ENCODE data around the gene FLAD1. TPM values are rescaled to one million over a fixed set of nuclear protein-coding genes. Genes with fewer than 3 reads are reported as not detected.
A peak's percentile ranks its signal among the peaks of the same experiment; 100 is the strongest.
"Not testable (repeated sequence)": the region's sequence is repeated elsewhere in the genome, so short reads cannot be mapped to it uniquely, and the experiment has no call there.

FLAD1 gene
- total and polyA plus RNA-seq, 9 donors: 16.7 to 21.9 (median 20.3) TPM

- Histone ChIP-seq H3K9me3 (replicated peaks; ENCODE audit: control insufficient read depth, low read depth, low read length) (no peaks in the 10 kb centered on the region), H3K4me3 (ENCODE audit: low read length) (no peak overlapping the region), H3K36me3 (ENCODE audit: control insufficient read depth, insufficient read depth, low read length) (peaks cover 39% of the 10 kb centered on the region), H3K4me1 (ENCODE audit: control insufficient read depth, insufficient read depth, low read length) (no peaks in the 10 kb centered on the region), H3K27me3 (ENCODE audit: control insufficient read depth, insufficient read depth, low read length) (no peaks in the 10 kb centered on the region), H3K27ac (ENCODE audit: low read length) (no peak overlapping the region)
- no CpG with 5 or more reads among the region's 3 CpGs for WGBS (ENCODE audit: insufficient coverage)
- no peak for DNase-seq
These were observed 6.2 kb downstream of the FLAD1 start for GRCh38 chr1:154989195-154989860.

- WGBS (ENCODE audit: insufficient coverage): 90% methylated on average over 1 of the region's 8 CpGs
- Histone ChIP-seq H3K27ac (ENCODE audit: low read length) (no peak overlapping the region), H3K36me3 (ENCODE audit: control insufficient read depth, insufficient read depth, low read length) (peaks cover 39% of the 10 kb centered on the region), H3K4me1 (ENCODE audit: control insufficient read depth, insufficient read depth, low read length) (no peaks in the 10 kb centered on the region), H3K4me3 (ENCODE audit: low read length) (no peak overlapping the region), H3K9me3 (replicated peaks; ENCODE audit: control insufficient read depth, low read depth, low read length) (no peaks in the 10 kb centered on the region), H3K27me3 (ENCODE audit: control insufficient read depth, insufficient read depth, low read length) (no peaks in the 10 kb centered on the region)
- DNase-seq: no peak
These were observed 7.1 kb downstream of the FLAD1 start for GRCh38 chr1:154990276-154990675.

- H3K9me3 ChIP-seq (replicated peaks; ENCODE audit: control insufficient read depth, low read depth, low read length): no peaks in the 10 kb centered on the region
- H3K36me3 ChIP-seq (ENCODE audit: control insufficient read depth, insufficient read depth, low read length): peaks cover 30% of the 10 kb centered on the region
- H3K27me3 ChIP-seq (ENCODE audit: control insufficient read depth, insufficient read depth, low read length): no peaks in the 10 kb centered on the region
- no peak overlapping the region for H3K4me3 ChIP-seq (ENCODE audit: low read length)
- 40% methylated on average over 1 of the region's 14 CpGs for WGBS (ENCODE audit: insufficient coverage)
- H3K4me1 ChIP-seq (ENCODE audit: control insufficient read depth, insufficient read depth, low read length): no peaks in the 10 kb centered on the region
- DNase-seq: no peak
- no peak overlapping the region for H3K27ac ChIP-seq (ENCODE audit: low read length)
These were observed 9.8 kb downstream of the FLAD1 start for GRCh38 chr1:154992721-154993571.

- DNase-seq: no peak
- peaks cover under 1% of the 10 kb centered on the region for H3K4me1 ChIP-seq (ENCODE audit: control insufficient read depth, insufficient read depth, low read length)
- no peaks in the 10 kb centered on the region for H3K27me3 ChIP-seq (ENCODE audit: control insufficient read depth, insufficient read depth, low read length)
- no peak within 1 kb of the TSS for H3K4me3 ChIP-seq (ENCODE audit: low read length)
- no peaks in the 10 kb centered on the region for H3K9me3 ChIP-seq (replicated peaks; ENCODE audit: control insufficient read depth, low read depth, low read length)
- WGBS (ENCODE audit: insufficient coverage): no CpG with 5 or more reads among the region's 8 CpGs
- no peak within 1 kb of the TSS for H3K27ac ChIP-seq (ENCODE audit: low read length)
- H3K36me3 ChIP-seq (ENCODE audit: control insufficient read depth, insufficient read depth, low read length): peaks cover 23% of the 10 kb centered on the region
These were observed 10.6 kb downstream of the FLAD1 start, which contains the start of gene LENEP for GRCh38 chr1:154993572-154994268. Gene LENEP, plus strand, starts transcription at chr1:154993586. Its CDS starts 22 bp downstream, at chr1:154993608.

- Histone ChIP-seq H3K27ac (ENCODE audit: low read length) (no peak overlapping the region), H3K4me1 (ENCODE audit: control insufficient read depth, insufficient read depth, low read length) (peaks cover 6% of the 10 kb centered on the region), H3K27me3 (ENCODE audit: control insufficient read depth, insufficient read depth, low read length) (no peaks in the 10 kb centered on the region), H3K4me3 (ENCODE audit: low read length) (no peak overlapping the region), H3K9me3 (replicated peaks; ENCODE audit: control insufficient read depth, low read depth, low read length) (no peaks in the 10 kb centered on the region), H3K36me3 (ENCODE audit: control insufficient read depth, insufficient read depth, low read length) (peaks cover 18% of the 10 kb centered on the region)
- no peak for DNase-seq
- 67% methylated on average over 1 of the region's 1 CpG for WGBS (ENCODE audit: insufficient coverage)
These were observed 11.1 kb downstream of the FLAD1 start for GRCh38 chr1:154994269-154994587.

- peaks cover 14% of the 10 kb centered on the region for H3K36me3 ChIP-seq (ENCODE audit: control insufficient read depth, insufficient read depth, low read length)
- no peak overlapping the region for H3K4me3 ChIP-seq (ENCODE audit: low read length)
- H3K4me1 ChIP-seq (ENCODE audit: control insufficient read depth, insufficient read depth, low read length): peaks cover 8% of the 10 kb centered on the region
- no peak overlapping the region for H3K27ac ChIP-seq (ENCODE audit: low read length)
- DNase-seq: no peak
- no peaks in the 10 kb centered on the region for H3K9me3 ChIP-seq (replicated peaks; ENCODE audit: control insufficient read depth, low read depth, low read length)
- 60% methylated on average over 3 of the region's 3 CpGs for WGBS (ENCODE audit: insufficient coverage)
- H3K27me3 ChIP-seq (ENCODE audit: control insufficient read depth, insufficient read depth, low read length): no peaks in the 10 kb centered on the region
These were observed 11.4 kb downstream of the FLAD1 start for GRCh38 chr1:154994591-154994990.

GRCh38 chr1:154995301-154995983 lies 12.3 kb downstream of the FLAD1 start:
- not testable (repeated sequence) for H3K27me3 ChIP-seq (ENCODE audit: control insufficient read depth, insufficient read depth, low read length); H3K27ac ChIP-seq (ENCODE audit: low read length); H3K4me3 ChIP-seq (ENCODE audit: low read length); H3K36me3 ChIP-seq (ENCODE audit: control insufficient read depth, insufficient read depth, low read length); H3K9me3 ChIP-seq (replicated peaks; ENCODE audit: control insufficient read depth, low read depth, low read length)
- no CpG with 5 or more reads among the region's 13 CpGs for WGBS (ENCODE audit: insufficient coverage)
- peaks cover 17% of the 10 kb centered on the region for H3K4me1 ChIP-seq (ENCODE audit: control insufficient read depth, insufficient read depth, low read length)
- DNase-seq: peak; percentile 76

GRCh38 chr1:154996966-154997701 lies 14.0 kb downstream of the FLAD1 start:
- peaks cover 27% of the 10 kb centered on the region for H3K4me1 ChIP-seq (ENCODE audit: control insufficient read depth, insufficient read depth, low read length)
- 89% methylated on average over 10 of the region's 15 CpGs for WGBS (ENCODE audit: insufficient coverage)
- no peak overlapping the region for H3K4me3 ChIP-seq (ENCODE audit: low read length)
- no peak overlapping the region for H3K27ac ChIP-seq (ENCODE audit: low read length)
- DNase-seq: no peak
- no peaks in the 10 kb centered on the region for H3K9me3 ChIP-seq (replicated peaks; ENCODE audit: control insufficient read depth, low read depth, low read length)
- H3K36me3 ChIP-seq (ENCODE audit: control insufficient read depth, insufficient read depth, low read length): no peaks in the 10 kb centered on the region
- no peaks in the 10 kb centered on the region for H3K27me3 ChIP-seq (ENCODE audit: control insufficient read depth, insufficient read depth, low read length)

- no peaks in the 10 kb centered on the region for H3K36me3 ChIP-seq (ENCODE audit: control insufficient read depth, insufficient read depth, low read length)
- no peak overlapping the region for H3K4me3 ChIP-seq (ENCODE audit: low read length)
- H3K9me3 ChIP-seq (replicated peaks; ENCODE audit: control insufficient read depth, low read depth, low read length): no peaks in the 10 kb centered on the region
- no peaks in the 10 kb centered on the region for H3K27me3 ChIP-seq (ENCODE audit: control insufficient read depth, insufficient read depth, low read length)
- H3K4me1 ChIP-seq (ENCODE audit: control insufficient read depth, insufficient read depth, low read length): peaks cover 33% of the 10 kb centered on the region
- DNase-seq: no peak
- WGBS (ENCODE audit: insufficient coverage): 72% methylated on average over 8 of the region's 16 CpGs
- H3K27ac ChIP-seq (ENCODE audit: low read length): no peak overlapping the region
These were observed 15.1 kb downstream of the FLAD1 start for GRCh38 chr1:154998201-154998780.
